HuH-7.5 (cell line): ENCODE data around the gene TBL1X.

Source experiments
- DNase-seq: peaks from one replicate; pipeline ENCODE4 v3.0.0; 2011; ENCODE audit warnings: low spot score

Gene TBL1X

GRCh38 chrX:9707306-9708033 is 242.6 kb downstream of the TBL1X start:
- no peak for DNase-seq

GRCh38 chrX:9708086-9708485 is 243.2 kb downstream of the TBL1X start:
- DNase-seq: no peak

- DNase-seq: peak; percentile 52
Measured at GRCh38 chrX:9708923-9709553, 244.2 kb downstream of the TBL1X start.

- no peak for DNase-seq
Measured at GRCh38 chrX:9710332-9710731, 245.5 kb downstream of the TBL1X start.

GRCh38 chrX:9717376-9717775 is 252.5 kb downstream of the TBL1X start:
- DNase-seq: no peak

- DNase-seq: no peak
Measured at GRCh38 chrX:9724711-9725110, 259.9 kb downstream of the TBL1X start.

GRCh38 chrX:9728261-9728660 is 263.4 kb downstream of the TBL1X start:
- DNase-seq: no peak

GRCh38 chrX:9729171-9729885 is 264.5 kb downstream of the TBL1X start:
- no peak for DNase-seq

- DNase-seq: no peak
Measured at GRCh38 chrX:9730078-9730477, 265.2 kb downstream of the TBL1X start.

GRCh38 chrX:9730752-9731151 is 265.9 kb downstream of the TBL1X start:
- no peak for DNase-seq

GRCh38 chrX:9737363-9737762 is 272.5 kb downstream of the TBL1X start:
- DNase-seq: no peak

- no peak for DNase-seq
Measured at GRCh38 chrX:9738151-9738550, 273.3 kb downstream of the TBL1X start.

GRCh38 chrX:9739130-9739529 is 274.3 kb downstream of the TBL1X start:
- DNase-seq: no peak

- DNase-seq: no peak
Measured at GRCh38 chrX:9745417-9746115, 280.7 kb downstream of the TBL1X start.

GRCh38 chrX:9746148-9746888 is 281.5 kb downstream of the TBL1X start:
- DNase-seq: no peak

- no peak for DNase-seq
Measured at GRCh38 chrX:9747644-9748043, 282.8 kb downstream of the TBL1X start.

- DNase-seq: no peak
Measured at GRCh38 chrX:9749146-9749692, 284.4 kb downstream of the TBL1X start.

- no peak for DNase-seq
Measured at GRCh38 chrX:9757366-9757765, 292.5 kb downstream of the TBL1X start.

GRCh38 chrX:9758021-9758638 is 293.3 kb downstream of the TBL1X start:
- DNase-seq: no peak

- DNase-seq: no peak
Measured at GRCh38 chrX:9759337-9759736, 294.5 kb downstream of the TBL1X start.

- no peak for DNase-seq
Measured at GRCh38 chrX:9765072-9765736, 300.3 kb downstream of the TBL1X start.
